ENCODE measurements around the gene SEL1L2.

DNA sequence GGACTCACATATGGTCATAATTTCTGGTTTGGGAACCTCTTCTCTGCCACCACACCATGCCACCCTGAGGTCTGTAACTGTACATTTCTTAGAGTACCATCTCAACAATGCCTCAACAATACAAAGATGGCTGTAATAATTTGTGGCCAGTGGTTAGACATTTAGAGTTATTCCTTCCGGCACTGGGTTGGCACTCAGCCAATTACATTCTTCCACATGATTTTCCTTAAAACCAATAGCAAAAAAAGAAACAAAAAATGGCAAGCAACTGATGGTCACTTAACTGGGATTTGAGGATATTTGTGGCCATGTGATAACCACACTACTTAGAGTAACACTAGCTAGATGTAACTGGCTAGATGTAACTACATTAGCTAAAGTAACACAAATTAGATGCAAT is 79.9 kb downstream of the SEL1L2 start:
- TF ChIP-seq, protein P1, sequence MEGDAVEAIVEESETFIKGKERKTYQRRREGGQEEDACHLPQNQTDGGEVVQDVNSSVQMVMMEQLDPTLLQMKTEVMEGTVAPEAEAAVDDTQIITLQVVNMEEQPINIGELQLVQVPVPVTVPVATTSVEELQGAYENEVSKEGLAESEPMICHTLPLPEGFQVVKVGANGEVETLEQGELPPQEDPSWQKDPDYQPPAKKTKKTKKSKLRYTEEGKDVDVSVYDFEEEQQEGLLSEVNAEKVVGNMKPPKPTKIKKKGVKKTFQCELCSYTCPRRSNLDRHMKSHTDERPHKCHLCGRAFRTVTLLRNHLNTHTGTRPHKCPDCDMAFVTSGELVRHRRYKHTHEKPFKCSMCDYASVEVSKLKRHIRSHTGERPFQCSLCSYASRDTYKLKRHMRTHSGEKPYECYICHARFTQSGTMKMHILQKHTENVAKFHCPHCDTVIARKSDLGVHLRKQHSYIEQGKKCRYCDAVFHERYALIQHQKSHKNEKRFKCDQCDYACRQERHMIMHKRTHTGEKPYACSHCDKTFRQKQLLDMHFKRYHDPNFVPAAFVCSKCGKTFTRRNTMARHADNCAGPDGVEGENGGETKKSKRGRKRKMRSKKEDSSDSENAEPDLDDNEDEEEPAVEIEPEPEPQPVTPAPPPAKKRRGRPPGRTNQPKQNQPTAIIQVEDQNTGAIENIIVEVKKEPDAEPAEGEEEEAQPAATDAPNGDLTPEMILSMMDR (IDR thresholded peaks at IDR 0.05) = no peak
- no peak for TF ChIP-seq POLR2A (IDR thresholded peaks at IDR 0.05)
